SK-N-SH (cell line): Measurements from ENCODE around the gene SLC5A7. TPM values are rescaled to one million over a fixed set of nuclear protein-coding genes. Genes with fewer than 3 reads are reported as not detected.

Source experiments
- CTCF ChIA-PET: fragments of 300-600, 350-600 bp; formaldehyde crosslinking; extraction: SDS; loops from one replicate; lab custom pipeline; 2021; lab: Yijun Ruan, JAX
- POLR2A ChIA-PET: fragments of 350-600 bp; sonication (Branson Sonifier 250); formaldehyde crosslinking; extraction: SDS; loops from one replicate; lab custom pipeline; 2020; ENCODE audit warnings: antibody characterized with exemption, inconsistent platforms; lab: Yijun Ruan, JAX
- DNase-seq: peaks from one replicate; pipeline ENCODE4 v3.0.0; 2012
- H2AFZ ChIP-seq: fragments of 200-600 bp; sonication (generic); 2 replicates; pipeline ENCODE4 v1.8.1; 2016; ENCODE audit warnings: antibody characterized with exemption, mild to moderate bottlenecking, low read depth
- H3F3A ChIP-seq: fragments of 200-600 bp; sonication (generic); replicated peaks from 2 replicates; pipeline ENCODE3; 2016; ENCODE audit warnings: antibody characterized with exemption, mild to moderate bottlenecking; ENCODE audit not compliant: insufficient read depth
- H3K27ac ChIP-seq, 2 experiments: fragments of 200-500 bp in 1 of 2; fragments of 200-600 bp in 1 of 2; sonication (Bioruptor generic) in 1 of 2; sonication (generic), shearing (Covaris generic) in 1 of 2; 2 replicates each; pipeline versions ENCODE4 v1.5.1 to v1.6.1; 2014 to 2016; ENCODE audit warnings: low read depth in 2 of 2, inconsistent platforms in 1 of 2, low read length in 1 of 2, mild to moderate bottlenecking in 1 of 2, mixed read lengths in 1 of 2
- H3K27me3 ChIP-seq: fragments of 200-600 bp; sonication (generic), shearing (Covaris generic); 2 replicates; pipeline ENCODE4 v1.6.1; 2016; ENCODE audit warnings: mixed run types; ENCODE audit not compliant: insufficient read depth
- H3K36me3 ChIP-seq, 2 experiments: fragments of 200-500 bp in 1 of 2; fragments of 200-600 bp in 1 of 2; sonication (Bioruptor generic) in 1 of 2; sonication (generic) in 1 of 2; replicated peaks in 1 of 2; 2 replicates each; pipeline versions ENCODE3 to v1.5.1; 2014 to 2016; ENCODE audit warnings: low read length in 1 of 2, mild to moderate bottlenecking in 1 of 2; ENCODE audit not compliant: insufficient read depth in 2 of 2, control insufficient read depth in 1 of 2
- H3K4me1 ChIP-seq, 2 experiments: fragments of 200-500 bp in 1 of 2; fragments of 200-600 bp in 1 of 2; sonication (Bioruptor generic) in 1 of 2; sonication (generic), shearing (Covaris generic) in 1 of 2; 2 replicates each; pipeline versions ENCODE4 v1.5.1 to v1.6.1; 2014 to 2016; ENCODE audit warnings: low read depth in 1 of 2, low read length in 1 of 2, mixed run types in 1 of 2; ENCODE audit not compliant: insufficient read depth in 2 of 2, control insufficient read depth in 1 of 2
- H3K4me2 ChIP-seq: fragments of 200-600 bp; sonication (generic), shearing (Covaris generic); 2 replicates; pipeline ENCODE4 v1.6.1; 2017; ENCODE audit warnings: mixed run types
- H3K4me3 ChIP-seq, 2 experiments: fragments of 200-500 bp in 1 of 2; fragments of 200-600 bp in 1 of 2; sonication (Bioruptor generic) in 1 of 2; sonication (generic), shearing (Covaris generic) in 1 of 2; 2 replicates each; pipeline versions ENCODE4 v1.5.1 to v1.8.1; 2014 to 2016; ENCODE audit warnings: low read depth in 2 of 2, inconsistent platforms in 1 of 2, low read length in 1 of 2, mild to moderate bottlenecking in 1 of 2, mixed read lengths in 1 of 2, moderate library complexity in 1 of 2
- H3K79me2 ChIP-seq: fragments of 200-600 bp; sonication (generic); 2 replicates; pipeline ENCODE4 v1.8.1; 2017; ENCODE audit warnings: mild to moderate bottlenecking; ENCODE audit not compliant: insufficient read depth
- H3K9ac ChIP-seq: fragments of 200-600 bp; sonication (generic); 2 replicates; pipeline ENCODE4 v1.6.1; 2017; ENCODE audit warnings: mixed run types
- H3K9me2 ChIP-seq: fragments of 200-600 bp; sonication (generic); 2 replicates; pipeline ENCODE4 v1.6.1; 2017; ENCODE audit warnings: mixed run types
- H3K9me3 ChIP-seq: fragments of 200-600 bp; sonication (generic); 2 replicates; pipeline ENCODE4 v1.6.1; 2017; ENCODE audit warnings: mixed run types, mild to moderate bottlenecking, moderate library complexity
- H4K20me1 ChIP-seq: fragments of 200-600 bp; sonication (generic); 2 replicates; pipeline ENCODE4 v1.6.1; 2017; ENCODE audit warnings: mild to moderate bottlenecking, mixed run types; ENCODE audit not compliant: insufficient read depth
- ELF1 ChIP-seq: IDR thresholded peaks from 2 replicates; pipeline ENCODE4 v1.4.0; 2012
- EP300 ChIP-seq, 2 experiments: IDR thresholded peaks; 2 replicates each; pipeline versions ENCODE4 v1.4.0 to v1.6.1; 2012; ENCODE audit warnings: borderline replicate concordance in 1 of 2, low read depth in 1 of 2, low read length in 1 of 2
- EZH2phosphoT487 ChIP-seq: fragments of 200-600 bp; sonication (generic); IDR thresholded peaks from 2 replicates; pipeline ENCODE4 v1.6.1; 2017; ENCODE audit warnings: low read depth, mixed run types, mild to moderate bottlenecking, antibody characterized with exemption, moderate library complexity, borderline replicate concordance
- FOSL2 ChIP-seq: IDR thresholded peaks from 2 replicates; pipeline ENCODE4 v1.4.0; 2012; ENCODE audit warnings: low read depth, mild to moderate bottlenecking, moderate library complexity, borderline replicate concordance
- FOXM1 ChIP-seq: IDR thresholded peaks from 2 replicates; pipeline ENCODE4 v1.4.0; 2012; ENCODE audit warnings: low read depth, mild to moderate bottlenecking
- GABPA ChIP-seq: IDR thresholded peaks from 2 replicates; pipeline ENCODE4 v1.4.0; 2012; ENCODE audit warnings: low read depth, mild to moderate bottlenecking
- IRF3 ChIP-seq: fragments of 150-350 bp; IDR thresholded peaks from 2 replicates; pipeline ENCODE4 v1.6.1; 2016; ENCODE audit warnings: mild to moderate bottlenecking, low read depth, low read length
- MEF2A ChIP-seq: IDR thresholded peaks from 2 replicates; pipeline ENCODE4 v1.4.0; 2012; ENCODE audit warnings: low read depth, borderline replicate concordance
- PBX3 ChIP-seq: IDR thresholded peaks from 2 replicates; pipeline ENCODE4; 2012
- POLR2AphosphoS5 ChIP-seq: IDR thresholded peaks from 2 replicates; pipeline ENCODE4 v1.6.1; 2012; ENCODE audit warnings: low read depth, low read length
- RXRA ChIP-seq: IDR thresholded peaks from 2 replicates; pipeline ENCODE4 v1.4.0; 2012; ENCODE audit warnings: low read depth, mild to moderate bottlenecking, borderline replicate concordance
- SIN3A ChIP-seq: IDR thresholded peaks from 2 replicates; pipeline ENCODE4 v1.6.1; 2012; ENCODE audit warnings: low read depth, mild to moderate bottlenecking, low read length, moderate library complexity, borderline replicate concordance
- SMC3 ChIP-seq: IDR thresholded peaks from 2 replicates; pipeline ENCODE4 v1.6.1; 2012; ENCODE audit warnings: low read depth, low read length, improper control_type of control experiment
- TAF1 ChIP-seq: IDR thresholded peaks from 2 replicates; pipeline ENCODE4 v1.6.1; 2012; ENCODE audit warnings: low read depth, mild to moderate bottlenecking, low read length, moderate library complexity, borderline replicate concordance
- TCF12 ChIP-seq: IDR thresholded peaks from 2 replicates; pipeline ENCODE4 v1.4.0; 2012
- TEAD4 ChIP-seq: IDR thresholded peaks from 2 replicates; pipeline ENCODE4 v1.4.0; 2012; ENCODE audit warnings: mild to moderate bottlenecking, borderline replicate concordance; ENCODE audit not compliant: insufficient read depth
- YY1 ChIP-seq: IDR thresholded peaks from 2 replicates; pipeline ENCODE4 v1.4.0; 2012; ENCODE audit warnings: low read depth, mild to moderate bottlenecking
- ZBTB33 ChIP-seq: IDR thresholded peaks from 2 replicates; pipeline ENCODE4 v1.4.0; 2012; ENCODE audit warnings: low read depth, borderline replicate concordance
- WGBS: methylation state at CpG from one replicate; pipeline ENCODE4 v1.1.6; 2017; ENCODE audit warnings: low lambda C conversion rate; 5-methylcytosine and 5-hydroxymethylcytosine counted together
- polyA plus RNA-seq, 3 experiments: library from polyadenylated mRNA; depleted of rRNA; stranded (reverse); fragments of >200 nt; gene quantifications; 2 replicates each; pipeline ENCODE4 v1.2.3, GENCODE V29; 2012

SLC5A7 gene
- polyA plus RNA-seq, 1 of the 3 experiments (the other 2 are of a cell fraction): 0.12 TPM

GRCh38 chr2:107988108-107988507, 1.8 kb downstream of the SLC5A7 start:
- H3K27me3 ChIP-seq: no peaks in the 10 kb centered on the region
- no peaks in the 10 kb centered on the region for H3K9me2 ChIP-seq
- H3K9me3 ChIP-seq: no peaks in the 10 kb centered on the region
- H3K4me3 ChIP-seq: no peak overlapping the region; a peak in 1 of 4 replicates
- peaks cover 0 to 13% of the 10 kb centered on the region in 2 experiments; a peak in 1 of 4 replicates for H3K4me1 ChIP-seq
- H2AFZ ChIP-seq: no peak overlapping the region
- no peaks in the 10 kb centered on the region for H3F3A ChIP-seq
- ChIA-PET CTCF (no interaction called here), POLR2A (no interaction called here)
- WGBS: 93% methylated on average over 10 of the region's 10 CpGs
- DNase-seq: no peak
- no peak overlapping the region for H3K27ac ChIP-seq
- no peak overlapping the region for H3K9ac ChIP-seq
- TF ChIP-seq POLR2AphosphoS5 (no peak), ELF1 (no peak), RXRA (no peak)
- H3K79me2 ChIP-seq: no peaks in the 10 kb centered on the region
- no peaks in the 10 kb centered on the region for H4K20me1 ChIP-seq
- H3K4me2 ChIP-seq: no peak overlapping the region
- H3K36me3 ChIP-seq: no peaks in the 10 kb centered on the region

GRCh38 chr2:107989445-107989844, 3.1 kb downstream of the SLC5A7 start:
- CTCF ChIA-PET: no interaction called here

More at GRCh38 chr2:107989445-107989844, 3.1 kb downstream of the SLC5A7 start:
- Histone ChIP-seq H3K27ac (no peak overlapping the region), H3K9ac (no peak overlapping the region), H2AFZ (no peak overlapping the region), H3K9me2 (no peaks in the 10 kb centered on the region), H3K4me3 (no peak overlapping the region; a peak in 1 of 4 replicates), H3F3A (no peaks in the 10 kb centered on the region), H4K20me1 (no peaks in the 10 kb centered on the region), H3K9me3 (no peaks in the 10 kb centered on the region), H3K36me3 (no peaks in the 10 kb centered on the region), H3K27me3 (no peaks in the 10 kb centered on the region), H3K4me2 (no peak overlapping the region), H3K4me1 (peaks cover 0 to 13% of the 10 kb centered on the region in 2 experiments; a peak in 1 of 4 replicates), H3K79me2 (no peaks in the 10 kb centered on the region)
- TF ChIP-seq SMC3: no peak
- no peak for TF ChIP-seq SIN3A
- no peak for TF ChIP-seq MEF2A
- TF ChIP-seq GABPA: no peak
- TF ChIP-seq PBX3: no peak
- TF ChIP-seq POLR2AphosphoS5: no peak
- no peak for TF ChIP-seq RXRA
- TF ChIP-seq FOXM1: no peak
- TF ChIP-seq TCF12: no peak
- no peak for TF ChIP-seq EZH2phosphoT487
- no peak for TF ChIP-seq IRF3
- no peak for TF ChIP-seq ZBTB33
- no peak for TF ChIP-seq TAF1
- TF ChIP-seq EP300 (IDR thresholded peaks at IDR 0.05; ENCODE audit: borderline replicate concordance in 1 of 2, low read depth in 1 of 2, low read length in 1 of 2): no peak
- TF ChIP-seq TEAD4: no peak
- no peak for TF ChIP-seq FOSL2
- no peak for TF ChIP-seq YY1
- POLR2A ChIA-PET: no interaction called here
- WGBS: 71% methylated on average over 6 of the region's 6 CpGs
- no peak for DNase-seq
